ENCODE measurements around the gene FBRSL1. TPM values are rescaled to one million over a fixed set of nuclear protein-coding genes. Genes with fewer than 3 reads are reported as not detected.

FBRSL1 gene
- polyA plus RNA-seq, 1 donor = 57.1 TPM

DNA sequence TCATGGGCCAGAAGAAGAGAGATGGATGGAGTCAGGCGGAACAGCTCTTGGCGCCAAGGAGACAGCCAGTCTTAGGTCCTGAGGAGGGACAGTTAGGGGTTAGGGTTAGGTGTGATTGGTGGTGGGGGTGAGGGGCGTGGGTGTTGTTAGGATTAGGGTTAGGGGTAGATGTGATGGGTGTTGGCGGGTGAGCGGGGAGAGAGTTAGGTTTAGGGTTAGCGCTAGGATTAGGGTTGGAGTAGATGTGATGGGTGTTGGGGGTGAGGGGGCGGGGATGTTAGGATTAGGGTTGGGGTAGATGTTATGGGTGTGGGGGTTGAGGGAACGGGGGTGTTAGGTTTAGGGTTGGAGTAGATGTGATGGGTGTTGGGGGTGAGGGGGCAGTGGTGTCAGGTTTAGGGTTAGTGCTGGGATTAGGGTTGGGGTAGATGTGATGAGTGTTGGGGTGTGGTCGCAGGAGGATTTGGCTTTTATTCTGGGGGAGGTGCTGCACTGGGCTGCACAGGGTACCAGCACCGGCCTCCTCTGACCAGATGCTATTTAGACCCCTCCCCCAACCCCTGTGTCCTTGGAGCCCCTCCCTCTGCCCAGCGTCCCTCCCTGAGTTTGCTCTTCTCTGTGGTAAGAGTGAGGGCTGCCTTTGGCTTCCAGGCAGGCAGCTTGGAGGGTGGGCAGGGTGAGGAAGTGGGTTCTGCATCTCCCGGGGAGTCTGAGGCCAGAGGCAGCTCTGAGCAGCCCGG lies 35.6 kb upstream of the FBRSL1 start:
- Histone ChIP-seq H3K9me3 (ENCODE audit: control insufficient read depth, low read depth, low read length) (no peaks in the 10 kb centered on the region), H3K27ac (ENCODE audit: low read length) (no peak overlapping the region), H3K27me3 (ENCODE audit: control insufficient read depth, insufficient read depth, low read length) (peaks cover 10% of the 10 kb centered on the region), H3K36me3 (ENCODE audit: control insufficient read depth, insufficient read depth, low read length) (no peaks in the 10 kb centered on the region), H3K4me1 (ENCODE audit: control insufficient read depth, insufficient read depth, low read length) (peaks cover 4% of the 10 kb centered on the region), H3K4me3 (ENCODE audit: low read length) (no peak overlapping the region)
- no peak for DNase-seq
- WGBS (ENCODE audit: insufficient coverage, low lambda C conversion rate) = 88% methylated on average over 4 of the region's 13 CpGs

GRCh38 chr12:132454933-132455418 lies 35.0 kb upstream of the FBRSL1 start:
- Histone ChIP-seq H3K27me3 (ENCODE audit: control insufficient read depth, insufficient read depth, low read length) (peaks cover 10% of the 10 kb centered on the region), H3K9me3 (ENCODE audit: control insufficient read depth, low read depth, low read length) (no peaks in the 10 kb centered on the region), H3K27ac (ENCODE audit: low read length) (no peak overlapping the region), H3K36me3 (ENCODE audit: control insufficient read depth, insufficient read depth, low read length) (no peaks in the 10 kb centered on the region), H3K4me1 (ENCODE audit: control insufficient read depth, insufficient read depth, low read length) (peaks cover 4% of the 10 kb centered on the region), H3K4me3 (ENCODE audit: low read length) (no peak overlapping the region)
- DNase-seq = no peak
- WGBS (ENCODE audit: insufficient coverage, low lambda C conversion rate) = no CpG with 5 or more reads among the region's 10 CpGs

- H3K36me3 ChIP-seq (ENCODE audit: control insufficient read depth, insufficient read depth, low read length) = no peaks in the 10 kb centered on the region
- no peak overlapping the region for H3K4me3 ChIP-seq (ENCODE audit: low read length)
- no peak overlapping the region for H3K27ac ChIP-seq (ENCODE audit: low read length)
- no CpG with 5 or more reads among the region's 15 CpGs for WGBS (ENCODE audit: insufficient coverage, low lambda C conversion rate)
- H3K9me3 ChIP-seq (ENCODE audit: control insufficient read depth, low read depth, low read length) = no peaks in the 10 kb centered on the region
- H3K27me3 ChIP-seq (ENCODE audit: control insufficient read depth, insufficient read depth, low read length) = peaks cover 10% of the 10 kb centered on the region
- H3K4me1 ChIP-seq (ENCODE audit: control insufficient read depth, insufficient read depth, low read length) = peaks cover 4% of the 10 kb centered on the region
- no peak for DNase-seq
Observed at GRCh38 chr12:132455565-132455964, 34.4 kb upstream of the FBRSL1 start.

GRCh38 chr12:132456186-132456943 lies 33.6 kb upstream of the FBRSL1 start:
- no CpG with 5 or more reads among the region's 28 CpGs for WGBS (ENCODE audit: insufficient coverage, low lambda C conversion rate)
- Histone ChIP-seq H3K36me3 (ENCODE audit: control insufficient read depth, insufficient read depth, low read length) (no peaks in the 10 kb centered on the region), H3K27me3 (ENCODE audit: control insufficient read depth, insufficient read depth, low read length) (peaks cover 10% of the 10 kb centered on the region), H3K4me3 (ENCODE audit: low read length) (no peak overlapping the region), H3K9me3 (ENCODE audit: control insufficient read depth, low read depth, low read length) (no peaks in the 10 kb centered on the region), H3K4me1 (ENCODE audit: control insufficient read depth, insufficient read depth, low read length) (no peaks in the 10 kb centered on the region), H3K27ac (ENCODE audit: low read length) (no peak overlapping the region)
- no peak for DNase-seq

- WGBS (ENCODE audit: insufficient coverage, low lambda C conversion rate) = no CpG with 5 or more reads among the region's 38 CpGs
- Histone ChIP-seq H3K36me3 (ENCODE audit: control insufficient read depth, insufficient read depth, low read length) (no peaks in the 10 kb centered on the region), H3K4me3 (ENCODE audit: low read length) (no peak overlapping the region), H3K9me3 (ENCODE audit: control insufficient read depth, low read depth, low read length) (no peaks in the 10 kb centered on the region), H3K4me1 (ENCODE audit: control insufficient read depth, insufficient read depth, low read length) (no peaks in the 10 kb centered on the region), H3K27me3 (ENCODE audit: control insufficient read depth, insufficient read depth, low read length) (peaks cover 12% of the 10 kb centered on the region), H3K27ac (ENCODE audit: low read length) (no peak overlapping the region)
- DNase-seq = no peak
Observed at GRCh38 chr12:132456944-132457495, 32.9 kb upstream of the FBRSL1 start.

DNA sequence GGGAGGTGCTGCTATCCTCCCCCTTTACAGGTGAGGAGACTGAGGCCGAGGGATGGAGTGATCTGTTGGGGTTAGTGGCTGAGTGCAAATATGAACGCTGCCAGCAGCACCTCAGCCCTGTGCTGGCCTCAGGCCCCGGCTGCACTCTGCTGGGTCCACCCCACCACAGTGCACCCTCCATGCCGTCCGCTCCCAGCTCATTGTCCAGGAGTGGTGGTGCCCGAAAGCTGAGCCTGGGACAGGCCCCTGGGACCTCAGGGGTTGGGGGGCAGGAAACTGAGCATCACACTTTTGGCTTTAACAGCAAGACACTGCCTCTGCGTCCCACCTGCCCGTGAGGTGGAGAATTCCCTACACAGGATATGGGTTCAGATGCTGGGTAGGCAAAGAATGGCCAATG lies 31.5 kb upstream of the FBRSL1 start:
- Histone ChIP-seq H3K27ac (ENCODE audit: low read length) (no peak overlapping the region), H3K36me3 (ENCODE audit: control insufficient read depth, insufficient read depth, low read length) (no peaks in the 10 kb centered on the region), H3K9me3 (ENCODE audit: control insufficient read depth, low read depth, low read length) (no peaks in the 10 kb centered on the region), H3K4me1 (ENCODE audit: control insufficient read depth, insufficient read depth, low read length) (no peaks in the 10 kb centered on the region), H3K4me3 (ENCODE audit: low read length) (no peak overlapping the region), H3K27me3 (ENCODE audit: control insufficient read depth, insufficient read depth, low read length) (peaks cover 8% of the 10 kb centered on the region)
- WGBS (ENCODE audit: insufficient coverage, low lambda C conversion rate) = no CpG with 5 or more reads among the region's 8 CpGs
- DNase-seq = no peak

- DNase-seq = no peak
- Histone ChIP-seq H3K4me1 (ENCODE audit: control insufficient read depth, insufficient read depth, low read length) (no peaks in the 10 kb centered on the region), H3K9me3 (ENCODE audit: control insufficient read depth, low read depth, low read length) (no peaks in the 10 kb centered on the region), H3K27me3 (ENCODE audit: control insufficient read depth, insufficient read depth, low read length) (peaks cover 8% of the 10 kb centered on the region), H3K36me3 (ENCODE audit: control insufficient read depth, insufficient read depth, low read length) (no peaks in the 10 kb centered on the region), H3K27ac (ENCODE audit: low read length) (no peak overlapping the region), H3K4me3 (ENCODE audit: low read length) (no peak overlapping the region)
- 100% methylated on average over 1 of the region's 28 CpGs for WGBS (ENCODE audit: insufficient coverage, low lambda C conversion rate)
Observed at GRCh38 chr12:132458846-132459641, 30.9 kb upstream of the FBRSL1 start.

GRCh38 chr12:132460571-132460970 lies 29.4 kb upstream of the FBRSL1 start:
- no CpG with 5 or more reads among the region's 13 CpGs for WGBS (ENCODE audit: insufficient coverage, low lambda C conversion rate)
- Histone ChIP-seq H3K4me1 (ENCODE audit: control insufficient read depth, insufficient read depth, low read length) (peaks cover 4% of the 10 kb centered on the region), H3K9me3 (ENCODE audit: control insufficient read depth, low read depth, low read length) (no peaks in the 10 kb centered on the region), H3K4me3 (ENCODE audit: low read length) (no peak overlapping the region), H3K36me3 (ENCODE audit: control insufficient read depth, insufficient read depth, low read length) (no peaks in the 10 kb centered on the region), H3K27ac (ENCODE audit: low read length) (no peak overlapping the region), H3K27me3 (ENCODE audit: control insufficient read depth, insufficient read depth, low read length) (peaks cover 8% of the 10 kb centered on the region)
- DNase-seq = no peak

DNA sequence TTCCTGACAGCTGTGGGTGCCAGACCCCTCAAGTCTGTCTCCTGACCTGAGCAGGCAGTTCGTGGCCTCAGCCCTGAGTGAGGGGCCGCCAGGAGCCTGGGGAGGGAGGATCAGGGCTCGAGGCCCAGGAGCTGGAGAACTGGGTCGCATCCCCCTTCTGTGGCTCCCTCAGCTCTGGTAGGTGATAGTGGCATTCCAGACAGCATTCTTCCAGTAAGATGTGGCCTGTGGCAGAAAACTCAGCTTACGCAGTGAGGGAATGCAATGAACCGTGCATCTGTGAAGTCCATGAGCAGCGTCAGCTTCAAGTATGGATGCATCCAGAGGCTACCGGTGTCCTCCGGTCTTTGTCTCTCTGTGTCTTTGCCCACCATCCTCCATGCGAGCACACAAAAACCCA lies 28.4 kb upstream of the FBRSL1 start:
- H3K9me3 ChIP-seq (ENCODE audit: control insufficient read depth, low read depth, low read length) = no peaks in the 10 kb centered on the region
- H3K27me3 ChIP-seq (ENCODE audit: control insufficient read depth, insufficient read depth, low read length) = peaks cover 8% of the 10 kb centered on the region
- no peaks in the 10 kb centered on the region for H3K36me3 ChIP-seq (ENCODE audit: control insufficient read depth, insufficient read depth, low read length)
- no peak overlapping the region for H3K4me3 ChIP-seq (ENCODE audit: low read length)
- H3K4me1 ChIP-seq (ENCODE audit: control insufficient read depth, insufficient read depth, low read length) = peaks cover 9% of the 10 kb centered on the region
- no peak overlapping the region for H3K27ac ChIP-seq (ENCODE audit: low read length)
- no CpG with 5 or more reads among the region's 10 CpGs for WGBS (ENCODE audit: insufficient coverage, low lambda C conversion rate)
- no peak for DNase-seq

- H3K9me3 ChIP-seq (ENCODE audit: control insufficient read depth, low read depth, low read length) = no peaks in the 10 kb centered on the region
- peaks cover 8% of the 10 kb centered on the region for H3K27me3 ChIP-seq (ENCODE audit: control insufficient read depth, insufficient read depth, low read length)
- H3K36me3 ChIP-seq (ENCODE audit: control insufficient read depth, insufficient read depth, low read length) = no peaks in the 10 kb centered on the region
- no peak for DNase-seq
- WGBS (ENCODE audit: insufficient coverage, low lambda C conversion rate) = no CpG with 5 or more reads among the region's 5 CpGs
- H3K4me1 ChIP-seq (ENCODE audit: control insufficient read depth, insufficient read depth, low read length) = peaks cover 9% of the 10 kb centered on the region
- H3K27ac ChIP-seq (ENCODE audit: low read length) = no peak overlapping the region
- no peak overlapping the region for H3K4me3 ChIP-seq (ENCODE audit: low read length)
Observed at GRCh38 chr12:132462788-132463187, 27.2 kb upstream of the FBRSL1 start.
